LNCaP clone FGC (cell line): ENCODE data around the gene EPHA7.
A peak's percentile ranks its signal among the peaks of the same experiment; 100 is the strongest.

Experiments
- DNase-seq: peaks from one replicate; pipeline ENCODE4 v3.0.0-alpha.2; 2011; ENCODE audit warnings: low read depth
- H3K4me3 ChIP-seq: 2 replicates; pipeline ENCODE4 v1.5.1; 2011; ENCODE audit warnings: mild to moderate bottlenecking, low read depth, low read length, control low read depth
- TF ChIP-seq, protein P1 (sequence below): IDR thresholded peaks from 2 replicates; pipeline ENCODE4 v1.5.1; 2012; ENCODE audit warnings: mild to moderate bottlenecking; ENCODE audit not compliant: control insufficient read depth, insufficient read depth; ENCODE audit errors: extremely low read depth

EPHA7 gene

DNA sequence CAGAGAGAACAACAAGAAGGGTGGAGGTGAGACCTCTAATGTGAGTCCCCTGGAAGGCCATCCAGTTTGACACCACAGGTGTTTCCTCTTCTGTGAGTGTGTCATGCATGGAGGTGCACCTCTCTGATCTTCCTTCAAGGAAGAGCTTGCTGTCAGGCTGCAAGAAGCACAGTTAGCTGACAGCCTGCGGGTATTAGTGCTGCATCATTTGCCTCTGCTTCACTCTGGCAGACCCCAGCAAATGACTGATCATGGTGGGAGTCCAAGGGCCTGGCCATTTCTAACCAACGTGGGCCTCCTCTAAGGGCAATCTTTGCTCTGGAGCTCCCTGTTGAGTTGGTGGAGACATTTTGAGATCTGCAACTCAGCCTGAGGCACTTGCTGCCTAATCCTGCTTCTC is 206.3 kb downstream of the EPHA7 start:
- no peak overlapping the region for H3K4me3 ChIP-seq
- DNase-seq: no peak
- TF ChIP-seq, protein P1, sequence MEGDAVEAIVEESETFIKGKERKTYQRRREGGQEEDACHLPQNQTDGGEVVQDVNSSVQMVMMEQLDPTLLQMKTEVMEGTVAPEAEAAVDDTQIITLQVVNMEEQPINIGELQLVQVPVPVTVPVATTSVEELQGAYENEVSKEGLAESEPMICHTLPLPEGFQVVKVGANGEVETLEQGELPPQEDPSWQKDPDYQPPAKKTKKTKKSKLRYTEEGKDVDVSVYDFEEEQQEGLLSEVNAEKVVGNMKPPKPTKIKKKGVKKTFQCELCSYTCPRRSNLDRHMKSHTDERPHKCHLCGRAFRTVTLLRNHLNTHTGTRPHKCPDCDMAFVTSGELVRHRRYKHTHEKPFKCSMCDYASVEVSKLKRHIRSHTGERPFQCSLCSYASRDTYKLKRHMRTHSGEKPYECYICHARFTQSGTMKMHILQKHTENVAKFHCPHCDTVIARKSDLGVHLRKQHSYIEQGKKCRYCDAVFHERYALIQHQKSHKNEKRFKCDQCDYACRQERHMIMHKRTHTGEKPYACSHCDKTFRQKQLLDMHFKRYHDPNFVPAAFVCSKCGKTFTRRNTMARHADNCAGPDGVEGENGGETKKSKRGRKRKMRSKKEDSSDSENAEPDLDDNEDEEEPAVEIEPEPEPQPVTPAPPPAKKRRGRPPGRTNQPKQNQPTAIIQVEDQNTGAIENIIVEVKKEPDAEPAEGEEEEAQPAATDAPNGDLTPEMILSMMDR: no peak

GRCh38 chr6:93210908-93211307 is 208.5 kb downstream of the EPHA7 start:
- no peak overlapping the region for H3K4me3 ChIP-seq
- TF ChIP-seq, protein P1: no peak
- no peak for DNase-seq

- TF ChIP-seq, protein P1: no peak
- no peak for DNase-seq
- no peak overlapping the region for H3K4me3 ChIP-seq
These were observed 210.0 kb downstream of the EPHA7 start for GRCh38 chr6:93209358-93209757.

- no peak overlapping the region for H3K4me3 ChIP-seq
- no peak for DNase-seq
- TF ChIP-seq, protein P1: no peak
These were observed 222.9 kb downstream of the EPHA7 start for GRCh38 chr6:93196406-93196970.

DNA sequence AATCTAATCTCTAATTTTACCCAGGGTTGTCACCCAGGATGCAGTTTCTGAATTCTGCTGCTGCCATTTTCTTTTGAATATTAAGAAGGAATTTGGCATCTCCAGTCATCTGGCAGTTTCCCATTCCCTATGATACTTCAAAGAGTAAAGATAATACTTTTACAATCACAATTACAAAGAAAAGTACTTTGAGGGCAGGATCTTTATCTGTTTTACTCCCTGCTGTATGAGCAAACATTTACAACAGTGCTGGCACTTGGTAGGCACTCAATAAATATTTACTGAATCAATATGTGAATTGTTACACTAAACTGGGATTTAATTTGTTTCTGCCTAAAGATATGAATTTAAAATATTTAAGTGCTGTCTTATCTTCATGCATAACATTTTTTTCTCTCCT is 224.9 kb downstream of the EPHA7 start:
- peak; percentile 91 for DNase-seq
- TF ChIP-seq, protein P1: no peak
- H3K4me3 ChIP-seq: no peak overlapping the region

DNA sequence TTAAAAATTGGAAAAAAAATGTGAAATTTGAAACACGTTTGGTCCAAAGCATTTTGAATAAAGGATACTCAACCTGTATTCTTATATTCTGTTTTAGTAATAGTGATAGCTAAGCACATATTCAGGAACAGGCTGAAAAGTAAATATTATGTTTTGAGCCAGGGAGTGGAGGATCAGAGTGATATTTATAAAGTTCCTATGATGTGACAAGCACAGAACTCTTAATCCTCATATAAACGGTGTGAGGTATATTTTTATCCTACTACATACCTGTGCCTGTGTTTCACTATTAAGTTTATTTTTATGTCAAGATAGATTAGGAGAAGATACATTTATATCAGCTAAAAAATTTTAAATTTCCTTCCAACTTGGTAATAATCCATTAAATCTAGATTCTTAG is 225.5 kb downstream of the EPHA7 start:
- DNase-seq: peak; percentile 72
- TF ChIP-seq, protein P1: no peak
- H3K4me3 ChIP-seq: no peak overlapping the region
